ENCODE results near the gene EPHB3.

The EPHB3 gene

GRCh38 chr3:184544513-184544861, 17.1 kb upstream of the EPHB3 start:
- no peak for TF ChIP-seq ZFX (IDR thresholded peaks at IDR 0.05; ENCODE audit: borderline replicate concordance)
- no peak overlapping the region for H3K27ac ChIP-seq

- TF ChIP-seq ZFX (IDR thresholded peaks at IDR 0.05; ENCODE audit: borderline replicate concordance) (no peak), CTCF (IDR thresholded peaks at IDR 0.05) (no peak)
- no peak overlapping the region for H3K27ac ChIP-seq
Measured at GRCh38 chr3:184545769-184546168, 15.8 kb upstream of the EPHB3 start.

DNA sequence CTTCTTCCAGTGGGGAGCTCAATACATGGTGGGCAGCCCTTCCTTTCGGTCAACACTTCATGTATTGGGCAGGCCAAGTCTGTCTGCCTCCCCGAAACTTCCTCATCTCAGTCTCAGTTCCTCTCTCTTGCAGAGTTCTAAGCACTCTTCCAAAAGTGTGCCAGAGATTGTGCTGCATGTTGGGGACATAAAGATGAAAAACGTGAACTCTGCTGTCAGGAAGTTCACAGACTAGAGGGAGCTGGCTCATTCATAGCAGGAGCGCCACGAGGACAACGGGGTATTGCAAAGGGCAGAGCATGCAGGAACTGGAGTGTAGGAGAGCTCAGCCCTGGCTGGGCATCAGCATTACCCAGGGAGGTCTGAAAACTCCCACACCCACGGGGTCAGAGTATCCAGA, 15.3 kb upstream of the EPHB3 start:
- TF ChIP-seq CTCF (IDR thresholded peaks at IDR 0.05) (no peak), ZFX (IDR thresholded peaks at IDR 0.05; ENCODE audit: borderline replicate concordance) (no peak)

GRCh38 chr3:184549796-184550577, 11.6 kb upstream of the EPHB3 start:
- H3K27ac ChIP-seq = peak overlapping the region; percentile 40
- no peak for TF ChIP-seq CTCF (IDR thresholded peaks at IDR 0.05)
- no peak for TF ChIP-seq ZFX (IDR thresholded peaks at IDR 0.05; ENCODE audit: borderline replicate concordance)

More for the DNA sequence above, 15.3 kb upstream of the EPHB3 start:
- no peak overlapping the region for H3K27ac ChIP-seq

DNA sequence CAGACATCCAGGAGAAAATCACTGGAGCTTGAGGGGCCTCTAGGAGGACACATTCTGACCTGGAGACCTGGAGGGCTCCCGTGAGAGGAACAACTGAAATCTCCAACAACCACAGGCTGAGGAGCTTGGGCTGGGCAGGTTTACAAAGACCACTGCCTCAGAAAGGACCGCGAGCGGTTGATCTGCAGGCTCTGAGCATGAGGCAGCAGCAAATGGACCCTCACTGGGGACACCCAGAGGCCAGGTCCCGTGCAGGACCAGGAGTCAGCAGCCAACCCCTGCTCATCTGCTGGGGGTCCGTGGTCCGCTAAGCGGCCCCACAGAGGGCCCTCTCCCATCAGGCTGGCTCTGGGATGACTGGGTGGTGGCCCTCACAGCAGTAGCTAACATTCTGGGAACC, 10.5 kb upstream of the EPHB3 start:
- no peak overlapping the region for H3K27ac ChIP-seq
- no peak for TF ChIP-seq ZFX (IDR thresholded peaks at IDR 0.05; ENCODE audit: borderline replicate concordance)
- TF ChIP-seq CTCF (IDR thresholded peaks at IDR 0.05) = no peak

GRCh38 chr3:184551614-184552256, 9.8 kb upstream of the EPHB3 start:
- TF ChIP-seq CTCF (IDR thresholded peaks at IDR 0.05) (no peak), ZFX (IDR thresholded peaks at IDR 0.05; ENCODE audit: borderline replicate concordance) (no peak)
- H3K27ac ChIP-seq = no peak overlapping the region

DNA sequence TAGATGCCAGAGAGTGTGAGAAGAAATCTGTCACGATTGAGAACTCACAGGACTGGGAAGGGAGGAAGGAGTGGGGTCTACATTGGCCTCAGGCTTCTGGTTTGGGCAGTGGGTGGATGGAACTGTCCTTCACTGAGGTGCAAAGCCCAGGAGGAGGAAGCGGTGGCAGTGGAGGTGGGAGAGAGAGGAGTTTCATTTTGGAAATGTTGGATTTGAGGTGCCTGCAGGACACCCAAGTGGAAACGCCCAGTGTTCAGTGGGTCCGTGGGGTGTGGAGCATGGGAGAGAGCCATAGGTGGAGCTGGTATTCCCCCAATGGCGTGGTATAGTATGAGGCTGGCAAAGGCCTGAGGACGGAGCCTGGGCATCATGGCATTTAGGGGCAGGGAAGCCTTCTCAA, 9.3 kb upstream of the EPHB3 start:
- no peak overlapping the region for H3K27ac ChIP-seq
- TF ChIP-seq ZFX (IDR thresholded peaks at IDR 0.05; ENCODE audit: borderline replicate concordance) = no peak

GRCh38 chr3:184552863-184553262, 8.7 kb upstream of the EPHB3 start:
- TF ChIP-seq ZFX (IDR thresholded peaks at IDR 0.05; ENCODE audit: borderline replicate concordance) (no peak), CTCF (IDR thresholded peaks at IDR 0.05) (no peak)
- H3K27ac ChIP-seq = no peak overlapping the region

All from 22Rv1 (cell line).